A549 (cell line): ENCODE measurements around the gene NLGN2. TPM values are rescaled to one million over a fixed set of nuclear protein-coding genes. Genes with fewer than 3 reads are reported as not detected.

Source experiments
- ATAC-seq, 2 experiments: fragments of 200-7000 bp in 1 of 2; fragments of >200 bp in 1 of 2; cut with Nextera tagmentation in 1 of 2; cut with Tn5 transposase in 1 of 2; 3 replicates each; pipeline versions ENCODE4 v1.8.0 to v1.9.1; 2018 to 2020; ENCODE audit warnings: mild to moderate bottlenecking in 1 of 2, moderate library complexity in 1 of 2
- CTCF ChIA-PET: fragments of 300-600 bp; sonication (Branson Sonifier 250); formaldehyde crosslinking; extraction: SDS; loops from one replicate; lab custom pipeline; 2021; ENCODE audit warnings: antibody characterized with exemption, inconsistent platforms; lab: Yijun Ruan, JAX
- POLR2A ChIA-PET: fragments of 350-600 bp; formaldehyde crosslinking; extraction: SDS; loops from one replicate; lab custom pipeline; 2021; ENCODE audit warnings: antibody characterized with exemption, inconsistent platforms; lab: Yijun Ruan, JAX
- DNase-seq, 2 experiments: peaks; one replicate each; pipeline versions ENCODE4 v3.0.0 to v3.0.0-alpha.2; 2011 to 2016; ENCODE audit warnings: low read depth in 1 of 2, low spot score in 1 of 2
- FAIRE-seq: peaks from 2 replicates; lab custom pipeline; 2011; peaks lifted over from hg19 to GRCh38; lab: Jason Lieb, UNC
- H3K27ac ChIP-seq, 2 experiments: fragments of >200 bp; sonication (Bioruptor Twin); formaldehyde crosslinking; 3 replicates each; pipeline ENCODE4 v1.5.1; 2016 to 2017
- H3K4me1 ChIP-seq: fragments of >200 bp; sonication (Bioruptor Twin); formaldehyde crosslinking; 3 replicates; pipeline ENCODE4 v1.6.1; 2016
- H3K4me2 ChIP-seq: fragments of >200 bp; sonication (Bioruptor Twin); formaldehyde crosslinking; 3 replicates; pipeline ENCODE4 v1.6.1; 2016
- H3K4me3 ChIP-seq: fragments of >200 bp; sonication (Bioruptor Twin); formaldehyde crosslinking; 3 replicates; pipeline ENCODE4 v1.5.1; 2016
- H3K9me3 ChIP-seq: fragments of >200 bp; sonication (Bioruptor Twin); formaldehyde crosslinking; 3 replicates; pipeline ENCODE4 v1.6.1; 2016
- BHLHE40 ChIP-seq: IDR thresholded peaks from 2 replicates; pipeline ENCODE4 v1.6.1; 2012; ENCODE audit warnings: low read depth, low read length, inconsistent platforms
- CEBPB ChIP-seq, 2 experiments: fragments of >200 bp in 1 of 2; sonication (Bioruptor Twin) in 1 of 2; formaldehyde crosslinking in 1 of 2; IDR thresholded peaks; 2 replicates each; pipeline ENCODE4 v1.6.1; 2012 to 2016
- HDAC2 ChIP-seq: fragments of 200-600 bp; sonication (generic); IDR thresholded peaks from 2 replicates; pipeline ENCODE4 v1.6.1; 2016
- HEYL ChIP-seq: fragments of 250-450 bp; sonication (Bioruptor Pico); IDR thresholded peaks from 2 replicates; pipeline ENCODE4 v1.8.0; 2021; ENCODE audit warnings: mild to moderate bottlenecking, moderate library complexity
- HOXA7 ChIP-seq: fragments of 250-450 bp; sonication (Bioruptor Pico); IDR thresholded peaks from 2 replicates; pipeline ENCODE4 v1.5.0; 2020; ENCODE audit warnings: mild to moderate bottlenecking, moderate library complexity
- KDM1A ChIP-seq: fragments of 200-600 bp; sonication (generic); IDR thresholded peaks from 2 replicates; pipeline ENCODE4 v1.6.1; 2016; ENCODE audit warnings: low read depth, mild to moderate bottlenecking
- NPAS2 ChIP-seq: fragments of 250-450 bp; sonication (Bioruptor Pico); IDR thresholded peaks from 2 replicates; pipeline ENCODE4 v1.8.0; 2022; ENCODE audit warnings: mild to moderate bottlenecking, moderate library complexity, borderline replicate concordance
- RARB ChIP-seq: fragments of 250-450 bp; sonication (Bioruptor Pico); IDR thresholded peaks from 2 replicates; pipeline ENCODE4 v1.8.0; 2021; ENCODE audit warnings: mild to moderate bottlenecking, moderate library complexity
- RCOR1 ChIP-seq: fragments of 150-350 bp; IDR thresholded peaks from 2 replicates; pipeline ENCODE4 v1.6.1; 2014; ENCODE audit warnings: antibody characterized with exemption, low read length, low read depth
- RFX5 ChIP-seq: fragments of 450-650 bp; IDR thresholded peaks from 2 replicates; pipeline ENCODE4 v1.7.1; 2014; ENCODE audit warnings: antibody characterized with exemption, mild to moderate bottlenecking, moderate library complexity
- SREBF2 ChIP-seq: fragments of 450-650 bp; IDR thresholded peaks from 2 replicates; pipeline ENCODE4 v1.6.1; 2014; ENCODE audit warnings: mild to moderate bottlenecking, moderate library complexity
- WGBS: methylation state at CpG from one replicate; pipeline ENCODE4 v1.1.6; 2017; ENCODE audit errors: missing lambda C conversion rate; 5-methylcytosine and 5-hydroxymethylcytosine counted together
- polyA plus RNA-seq, 4 experiments: library from polyadenylated mRNA; depleted of rRNA in 3 of 4; stranded (reverse); fragments of >200 nt; fragmentation: RNase III in 1 of 4; extraction: RNeasy Plus Mini Kit Qiagen cat#74134 plus additional on column Dnase treatment in 1 of 4; gene quantifications; 2 replicates in 3 of 4; 3 replicates in 1 of 4; pipeline ENCODE4 v1.2.3, GENCODE V29; 2011 to 2017
- TF ChIP-seq, protein P1 (sequence below): IDR thresholded peaks from 2 replicates; pipeline ENCODE4 v1.6.1; 2012; ENCODE audit warnings: low read depth, borderline replicate concordance
- TF ChIP-seq, protein P2 (sequence below): fragments of 250-450 bp; sonication (Bioruptor Pico); IDR thresholded peaks from 2 replicates; pipeline ENCODE4 v1.5.0; 2020; ENCODE audit warnings: low read depth, mild to moderate bottlenecking, moderate library complexity
- TF ChIP-seq, protein P3 (sequence below): fragments of >200 bp; sonication (Bioruptor Twin); formaldehyde crosslinking; IDR thresholded peaks from 2 replicates; pipeline ENCODE4 v1.6.1; 2016
- TF ChIP-seq, protein P4 (sequence below): fragments of 200-600 bp; sonication (generic); IDR thresholded peaks from 2 replicates; pipeline ENCODE4 v1.6.1; 2016; ENCODE audit warnings: antibody characterized with exemption, mild to moderate bottlenecking, moderate library complexity

NLGN2 gene
- polyA plus RNA-seq, 2 of the 4 experiments (the other 2 are of a cell fraction): 4.1 to 27.5 TPM

DNA sequence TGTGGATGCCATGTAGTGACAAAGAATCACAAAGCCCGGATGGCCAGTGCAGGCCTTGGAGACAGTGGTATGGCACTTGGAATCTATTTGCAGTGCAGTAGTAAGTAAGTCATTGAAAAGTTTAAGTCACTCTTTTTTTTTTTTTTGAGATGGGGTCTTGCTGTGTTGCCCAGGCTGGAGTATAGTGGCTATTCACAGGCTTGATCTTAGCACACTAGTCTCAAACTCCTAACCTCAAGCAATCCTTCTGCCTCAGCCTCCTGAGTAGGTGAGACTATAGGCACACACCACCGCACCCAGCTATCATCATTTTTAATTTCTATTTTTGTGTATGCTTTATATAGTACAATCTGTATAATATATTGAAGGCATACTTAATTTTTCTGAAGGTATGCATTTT is 9.0 kb upstream of the NLGN2 start:
- Histone ChIP-seq H3K9me3 (no peaks in the 10 kb centered on the region), H3K4me3 (no peak overlapping the region), H3K4me2 (no peak overlapping the region), H3K4me1 (peaks cover 24% of the 10 kb centered on the region), H3K27ac (no peak overlapping the region)
- TF ChIP-seq NPAS2 (no peak), SREBF2 (no peak)
- DNase-seq (no peak), FAIRE-seq (no peak), ATAC-seq (no peak)
- CTCF ChIA-PET: interaction anchor here (0.8 to 4.9 kb wide), 9 partner anchors 10 to 162 kb away, joined by 3 to 34 read pairs (median 6); partner anchors contain the start of gene TMEM95
- POLR2A ChIA-PET: interaction anchor here (0.7 to 0.9 kb wide), 2 partner anchors 38 to 45 kb away, joined by 3 to 4 read pairs; no protein-coding TSS in a partner anchor
- 79% methylated on average over 2 of the region's 2 CpGs for WGBS

DNA sequence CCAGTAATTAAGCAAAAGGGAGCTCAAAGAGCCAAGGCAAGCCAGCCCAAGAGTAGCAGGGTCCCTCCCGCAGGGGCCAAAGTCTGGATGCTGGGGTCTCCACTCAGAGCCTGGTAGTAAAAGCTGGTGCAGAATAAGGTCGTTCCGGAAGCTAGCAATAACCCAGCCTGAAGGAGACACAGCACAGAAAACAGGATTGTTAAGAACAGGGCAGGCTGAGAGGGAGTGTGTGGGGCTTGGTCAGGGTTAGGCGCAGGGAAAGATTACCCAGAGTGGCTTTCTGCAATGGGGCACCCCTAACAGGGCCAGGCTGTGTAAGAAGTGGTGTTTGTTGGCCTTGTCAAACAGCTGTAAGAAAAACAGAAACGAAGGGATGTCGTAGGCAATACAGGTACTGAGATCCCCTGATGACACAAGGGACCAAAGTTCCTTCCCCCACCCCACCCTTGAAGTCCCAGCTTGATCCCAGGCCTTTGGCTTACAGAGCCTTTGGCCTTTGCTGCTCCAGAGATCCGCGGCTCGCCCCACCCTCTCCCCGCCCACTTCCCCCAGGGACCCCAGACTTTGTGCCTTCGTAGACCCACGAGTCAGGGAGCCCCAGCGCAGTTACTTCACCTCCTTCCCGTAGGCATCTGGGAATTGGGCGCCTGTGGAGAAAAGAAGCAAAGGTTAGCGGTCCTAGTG is 4.5 kb upstream of the NLGN2 start:
- Histone ChIP-seq H3K27ac (peak overlapping the region; percentile 73 to 86), H3K4me1 (peaks cover 28% of the 10 kb centered on the region), H3K9me3 (no peaks in the 10 kb centered on the region), H3K4me2 (peak overlapping the region; percentile 78), H3K4me3 (peak overlapping the region; percentile 88)
- TF ChIP-seq RARB (CRISPR knock-in tag) (no peak), RFX5 (no peak), HEYL (CRISPR knock-in tag) (no peak), RCOR1 (no peak), KDM1A (no peak), BHLHE40 (no peak), HOXA7 (no peak)
- TF ChIP-seq, protein P1, sequence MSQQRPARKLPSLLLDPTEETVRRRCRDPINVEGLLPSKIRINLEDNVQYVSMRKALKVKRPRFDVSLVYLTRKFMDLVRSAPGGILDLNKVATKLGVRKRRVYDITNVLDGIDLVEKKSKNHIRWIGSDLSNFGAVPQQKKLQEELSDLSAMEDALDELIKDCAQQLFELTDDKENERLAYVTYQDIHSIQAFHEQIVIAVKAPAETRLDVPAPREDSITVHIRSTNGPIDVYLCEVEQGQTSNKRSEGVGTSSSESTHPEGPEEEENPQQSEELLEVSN: no peak
- TF ChIP-seq, protein P2, sequence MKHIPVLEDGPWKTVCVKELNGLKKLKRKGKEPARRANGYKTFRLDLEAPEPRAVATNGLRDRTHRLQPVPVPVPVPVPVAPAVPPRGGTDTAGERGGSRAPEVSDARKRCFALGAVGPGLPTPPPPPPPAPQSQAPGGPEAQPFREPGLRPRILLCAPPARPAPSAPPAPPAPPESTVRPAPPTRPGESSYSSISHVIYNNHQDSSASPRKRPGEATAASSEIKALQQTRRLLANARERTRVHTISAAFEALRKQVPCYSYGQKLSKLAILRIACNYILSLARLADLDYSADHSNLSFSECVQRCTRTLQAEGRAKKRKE (CRISPR knock-in tag): no peak
- TF ChIP-seq, protein P3, sequence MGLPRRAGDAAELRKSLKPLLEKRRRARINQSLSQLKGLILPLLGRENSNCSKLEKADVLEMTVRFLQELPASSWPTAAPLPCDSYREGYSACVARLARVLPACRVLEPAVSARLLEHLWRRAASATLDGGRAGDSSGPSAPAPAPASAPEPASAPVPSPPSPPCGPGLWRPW: no peak
- TF ChIP-seq, protein P4, sequence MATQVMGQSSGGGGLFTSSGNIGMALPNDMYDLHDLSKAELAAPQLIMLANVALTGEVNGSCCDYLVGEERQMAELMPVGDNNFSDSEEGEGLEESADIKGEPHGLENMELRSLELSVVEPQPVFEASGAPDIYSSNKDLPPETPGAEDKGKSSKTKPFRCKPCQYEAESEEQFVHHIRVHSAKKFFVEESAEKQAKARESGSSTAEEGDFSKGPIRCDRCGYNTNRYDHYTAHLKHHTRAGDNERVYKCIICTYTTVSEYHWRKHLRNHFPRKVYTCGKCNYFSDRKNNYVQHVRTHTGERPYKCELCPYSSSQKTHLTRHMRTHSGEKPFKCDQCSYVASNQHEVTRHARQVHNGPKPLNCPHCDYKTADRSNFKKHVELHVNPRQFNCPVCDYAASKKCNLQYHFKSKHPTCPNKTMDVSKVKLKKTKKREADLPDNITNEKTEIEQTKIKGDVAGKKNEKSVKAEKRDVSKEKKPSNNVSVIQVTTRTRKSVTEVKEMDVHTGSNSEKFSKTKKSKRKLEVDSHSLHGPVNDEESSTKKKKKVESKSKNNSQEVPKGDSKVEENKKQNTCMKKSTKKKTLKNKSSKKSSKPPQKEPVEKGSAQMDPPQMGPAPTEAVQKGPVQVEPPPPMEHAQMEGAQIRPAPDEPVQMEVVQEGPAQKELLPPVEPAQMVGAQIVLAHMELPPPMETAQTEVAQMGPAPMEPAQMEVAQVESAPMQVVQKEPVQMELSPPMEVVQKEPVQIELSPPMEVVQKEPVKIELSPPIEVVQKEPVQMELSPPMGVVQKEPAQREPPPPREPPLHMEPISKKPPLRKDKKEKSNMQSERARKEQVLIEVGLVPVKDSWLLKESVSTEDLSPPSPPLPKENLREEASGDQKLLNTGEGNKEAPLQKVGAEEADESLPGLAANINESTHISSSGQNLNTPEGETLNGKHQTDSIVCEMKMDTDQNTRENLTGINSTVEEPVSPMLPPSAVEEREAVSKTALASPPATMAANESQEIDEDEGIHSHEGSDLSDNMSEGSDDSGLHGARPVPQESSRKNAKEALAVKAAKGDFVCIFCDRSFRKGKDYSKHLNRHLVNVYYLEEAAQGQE: no peak
- ATAC-seq: peak; percentile 15 to 27; a peak in 5 of 6 replicates
- CTCF ChIA-PET: interaction anchor here (0.5 to 3.4 kb wide), 19 partner anchors 8 to 1072 kb away, joined by 3 to 29 read pairs (median 3); partner anchors contain the start of genes PLSCR3, SAT2, SENP3 and SLC2A4
- DNase-seq: peak in 1 of 2 experiments; percentile 38
- POLR2A ChIA-PET: interaction anchor here (0.6 to 2.4 kb wide), 19 partner anchors 8 to 617 kb away, joined by 3 to 26 read pairs (median 5); partner anchors contain the start of genes CHRNB1, KCTD11, MPDU1 and PLSCR3
- 20% methylated on average over 15 of the region's 16 CpGs for WGBS
- peak; percentile 74 for FAIRE-seq

DNA sequence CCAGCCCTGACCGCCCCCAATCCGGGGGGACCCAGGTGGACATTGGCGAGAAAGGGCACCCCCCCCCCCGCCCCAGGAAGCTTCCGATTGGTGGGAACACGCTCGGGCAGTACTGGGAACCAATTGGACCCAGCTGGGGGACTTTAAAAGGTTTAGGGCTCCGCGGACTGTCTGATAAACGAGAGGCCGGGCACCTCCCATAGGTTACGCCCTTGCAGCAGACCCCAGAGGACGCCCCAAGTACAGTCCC is 4.0 kb upstream of the NLGN2 start:
- ATAC-seq: peak; percentile 65 to 80
- Histone ChIP-seq H3K27ac (peak overlapping the region; percentile 73 to 86), H3K4me3 (peak overlapping the region; percentile 88), H3K4me2 (peak overlapping the region; percentile 78), H3K4me1 (peaks cover 28% of the 10 kb centered on the region), H3K9me3 (no peaks in the 10 kb centered on the region)
- CTCF ChIA-PET: interaction anchor here (0.6 to 3.4 kb wide), 18 partner anchors 10 to 1072 kb away, joined by 3 to 29 read pairs (median 3); partner anchors contain the start of genes PLSCR3, SAT2, SENP3 and TMEM102
- FAIRE-seq: no peak
- peak in 1 of 2 experiments; percentile 95 for DNase-seq
- TF ChIP-seq HDAC2 (0 out of 2 replicates have a peak, but pooled peaks have one; percentile 27), CEBPB (IDR thresholded peaks at IDR 0.05) (no peak)
- TF ChIP-seq, all 56 proteins: peak for 1
- WGBS: 1% methylated on average over 10 of the region's 13 CpGs
- POLR2A ChIA-PET: interaction anchor here (0.5 to 2.4 kb wide), 31 partner anchors 9 to 672 kb away, joined by 3 to 26 read pairs (median 4); partner anchors contain the start of genes CHRNB1, KCTD11, MPDU1 and PLSCR3
